HEK293 (cell line): Measurements from ENCODE around the gene GTPBP4.

Source experiments
- CTCF ChIA-PET: fragments of 350-600 bp; formaldehyde crosslinking; extraction: SDS; loops from one replicate; lab custom pipeline; 2021; ENCODE audit warnings: antibody characterized with exemption; lab: Yijun Ruan, JAX
- POLR2A ChIA-PET: fragments of 300-600 bp; formaldehyde crosslinking; extraction: SDS; loops from one replicate; lab custom pipeline; 2020; ENCODE audit warnings: antibody characterized with exemption, inconsistent platforms; lab: Yijun Ruan, JAX
- H3K27ac ChIP-seq: fragments of 200-500 bp; sonication (Bioruptor generic); 2 replicates; pipeline ENCODE4 v1.5.1; 2014; ENCODE audit warnings: low read depth, low read length, control low read depth, inconsistent platforms; ENCODE audit errors: extremely low read depth
- H3K36me3 ChIP-seq, 2 experiments: fragments of 200-500 bp in 1 of 2; sonication (Bioruptor generic) in 1 of 2; 1 replicate in 1 of 2; 2 replicates in 1 of 2; pipeline ENCODE4 v1.5.1; 2014 to 2017; ENCODE audit warnings: inconsistent platforms in 2 of 2, low read length in 2 of 2; ENCODE audit not compliant: control insufficient read depth in 2 of 2, insufficient read depth in 1 of 2
- H3K4me1 ChIP-seq: fragments of 200-500 bp; sonication (Bioruptor generic); 2 replicates; pipeline ENCODE4 v1.5.1; 2014; ENCODE audit warnings: mild to moderate bottlenecking, low read length, inconsistent platforms; ENCODE audit not compliant: control insufficient read depth, insufficient read depth
- H3K4me3 ChIP-seq: 2 replicates; pipeline ENCODE4 v1.5.1; 2011; ENCODE audit warnings: low read depth, mild to moderate bottlenecking, control low read depth, low read length, moderate library complexity
- H3K9me3 ChIP-seq: fragments of 200-500 bp; sonication (Bioruptor generic); 2 replicates; pipeline ENCODE4 v1.5.1; 2014; ENCODE audit warnings: low read depth, low read length, inconsistent platforms; ENCODE audit not compliant: control insufficient read depth, insufficient read depth
- GLIS2 ChIP-seq: fragments of 450-650 bp; formaldehyde crosslinking; IDR thresholded peaks from 2 replicates; pipeline ENCODE4 v1.5.1; 2016; ENCODE audit warnings: missing biosample characterization, missing genetic modification characterization
- KLF1 ChIP-seq: fragments of 450-650 bp; formaldehyde crosslinking; IDR thresholded peaks from 2 replicates; pipeline ENCODE4 v1.5.1; 2016; ENCODE audit warnings: missing biosample characterization, missing genetic modification characterization
- MZF1 ChIP-seq: fragments of 450-650 bp; formaldehyde crosslinking; IDR thresholded peaks from 2 replicates; pipeline ENCODE4 v1.5.1; 2017; ENCODE audit warnings: missing biosample characterization, missing genetic modification characterization, borderline replicate concordance
- SCRT1 ChIP-seq: fragments of 450-650 bp; formaldehyde crosslinking; IDR thresholded peaks from 2 replicates; pipeline ENCODE4 v1.5.1; 2016; ENCODE audit warnings: missing biosample characterization, missing genetic modification characterization, borderline replicate concordance
- SETDB1 ChIP-seq: IDR thresholded peaks from one replicate; pipeline ENCODE4 v1.6.1; 2017; ENCODE audit warnings: mild to moderate bottlenecking, low read length, moderate library complexity, mixed read lengths; ENCODE audit not compliant: insufficient read length
- SP2 ChIP-seq: fragments of 450-650 bp; formaldehyde crosslinking; IDR thresholded peaks from 2 replicates; pipeline ENCODE4 v1.5.1; 2016; ENCODE audit warnings: missing biosample characterization, missing genetic modification characterization
- SP7 ChIP-seq: fragments of 450-650 bp; formaldehyde crosslinking; IDR thresholded peaks from 2 replicates; pipeline ENCODE4 v1.5.1; 2016; ENCODE audit warnings: missing biosample characterization, missing genetic modification characterization
- ZIC2 ChIP-seq: fragments of 450-650 bp; formaldehyde crosslinking; IDR thresholded peaks from 2 replicates; pipeline ENCODE4 v1.5.1; 2016; ENCODE audit warnings: missing biosample characterization, missing genetic modification characterization
- ZNF140 ChIP-seq: fragments of 450-650 bp; formaldehyde crosslinking; IDR thresholded peaks from 2 replicates; pipeline ENCODE4 v1.5.1; 2016; ENCODE audit warnings: missing biosample characterization, missing genetic modification characterization
- ZNF157 ChIP-seq: fragments of 450-650 bp; formaldehyde crosslinking; IDR thresholded peaks from 2 replicates; pipeline ENCODE4 v1.5.1; 2016; ENCODE audit warnings: missing biosample characterization, missing genetic modification characterization
- ZNF175 ChIP-seq: fragments of 450-650 bp; formaldehyde crosslinking; IDR thresholded peaks from 2 replicates; pipeline ENCODE4 v1.5.1; 2016; ENCODE audit warnings: missing biosample characterization, missing genetic modification characterization
- ZNF223 ChIP-seq: fragments of 450-650 bp; formaldehyde crosslinking; IDR thresholded peaks from 2 replicates; pipeline ENCODE4 v1.5.1; 2016; ENCODE audit warnings: missing biosample characterization, missing genetic modification characterization
- ZNF416 ChIP-seq: fragments of 450-650 bp; formaldehyde crosslinking; IDR thresholded peaks from 2 replicates; pipeline ENCODE4 v1.5.1; 2016; ENCODE audit warnings: missing biosample characterization, missing genetic modification characterization
- ZNF433 ChIP-seq: fragments of 450-650 bp; formaldehyde crosslinking; IDR thresholded peaks from 2 replicates; pipeline ENCODE4 v1.5.1; 2016; ENCODE audit warnings: missing biosample characterization, missing genetic modification characterization, low read depth
- ZNF558 ChIP-seq: fragments of 450-650 bp; formaldehyde crosslinking; IDR thresholded peaks from 2 replicates; pipeline ENCODE4 v1.5.1; 2016; ENCODE audit warnings: missing biosample characterization, missing genetic modification characterization
- ZNF596 ChIP-seq: fragments of 450-650 bp; IDR thresholded peaks from 2 replicates; pipeline ENCODE4 v1.5.0; 2018; ENCODE audit warnings: missing biosample characterization, mild to moderate bottlenecking, missing genetic modification characterization, moderate library complexity
- ZNF610 ChIP-seq: fragments of 450-650 bp; formaldehyde crosslinking; IDR thresholded peaks from 2 replicates; pipeline ENCODE4 v1.5.1; 2016; ENCODE audit warnings: missing biosample characterization, missing genetic modification characterization, borderline replicate concordance
- ZNF624 ChIP-seq: fragments of 450-650 bp; formaldehyde crosslinking; IDR thresholded peaks from 2 replicates; pipeline ENCODE4 v1.5.1; 2017; ENCODE audit warnings: missing biosample characterization, missing genetic modification characterization
- ZNF785 ChIP-seq: fragments of 450-650 bp; formaldehyde crosslinking; IDR thresholded peaks from 2 replicates; pipeline ENCODE4 v1.5.1; 2016; ENCODE audit warnings: missing biosample characterization, missing genetic modification characterization
- ZSCAN30 ChIP-seq: fragments of 450-650 bp; IDR thresholded peaks from 2 replicates; pipeline ENCODE4 v1.5.1; 2018; ENCODE audit warnings: missing biosample characterization, mild to moderate bottlenecking, missing genetic modification characterization, moderate library complexity
- TF ChIP-seq, protein P1 (sequence below): fragments of 450-650 bp; formaldehyde crosslinking; IDR thresholded peaks from 2 replicates; pipeline ENCODE4 v1.5.1; 2016; ENCODE audit warnings: missing biosample characterization, missing genetic modification characterization
- TF ChIP-seq, protein P2 (sequence below): fragments of 450-650 bp; formaldehyde crosslinking; IDR thresholded peaks from 2 replicates; pipeline ENCODE4 v1.5.1; 2017; ENCODE audit warnings: missing biosample characterization, missing genetic modification characterization
- TF ChIP-seq, protein P3 (sequence below): fragments of 450-650 bp; formaldehyde crosslinking; IDR thresholded peaks from 2 replicates; pipeline ENCODE4 v1.5.1; 2016; ENCODE audit warnings: missing biosample characterization, missing genetic modification characterization
- TF ChIP-seq, protein P4 (sequence below): fragments of 450-650 bp; formaldehyde crosslinking; IDR thresholded peaks from 2 replicates; pipeline ENCODE4 v1.5.1; 2017; ENCODE audit warnings: missing biosample characterization, missing genetic modification characterization

The GTPBP4 gene

DNA sequence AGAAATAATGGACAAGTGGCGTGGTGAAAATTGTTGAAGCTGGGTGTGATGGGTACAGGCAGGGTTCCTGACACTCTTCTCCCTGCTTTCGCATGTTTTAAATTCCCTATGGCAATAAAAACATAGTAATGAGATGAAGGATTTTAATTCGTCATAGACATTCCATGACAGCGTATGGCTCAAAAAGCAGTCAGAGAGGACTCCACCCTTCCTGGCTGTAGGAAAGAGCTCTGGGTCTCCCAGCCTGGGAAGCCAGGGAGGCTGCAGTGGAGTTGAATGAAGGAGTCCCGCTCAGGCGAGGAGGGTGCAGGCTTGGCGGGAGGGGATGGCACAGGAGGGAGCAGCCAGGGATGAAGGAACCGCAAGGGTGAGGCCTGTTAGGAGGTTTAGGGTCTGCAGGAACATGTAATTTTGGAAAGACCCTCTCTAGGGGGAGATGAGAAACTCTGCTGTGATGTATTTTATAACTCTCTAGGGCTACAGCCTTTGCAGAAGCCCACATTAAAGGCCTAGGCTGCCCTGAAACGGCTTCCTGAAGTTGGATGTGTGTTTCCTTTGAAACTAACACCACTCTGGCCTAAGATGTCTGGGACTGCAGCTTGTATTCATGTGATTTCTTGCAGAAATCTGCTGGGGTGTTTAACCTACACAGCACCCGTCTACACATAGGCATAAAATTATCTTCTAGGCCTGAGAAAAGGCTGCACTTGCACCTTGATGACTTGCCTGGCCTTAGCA, 49.1 kb upstream of the GTPBP4 start:
- Histone ChIP-seq H3K4me1 (no peaks in the 10 kb centered on the region), H3K4me3 (no peak overlapping the region), H3K36me3 (peaks cover 0 to 10% of the 10 kb centered on the region in 2 experiments; a peak in 1 of 3 replicates), H3K27ac (no peak overlapping the region), H3K9me3 (no peaks in the 10 kb centered on the region)
- TF ChIP-seq MZF1 (no peak), ZIC2 (no peak), ZNF157 (tag by site-specific recombination) (no peak), SCRT1 (tag by site-specific recombination) (no peak), ZNF610 (tag by site-specific recombination) (no peak), KLF1 (tag by site-specific recombination) (no peak), ZNF596 (tag by site-specific recombination) (no peak)
- TF ChIP-seq, protein P1, sequence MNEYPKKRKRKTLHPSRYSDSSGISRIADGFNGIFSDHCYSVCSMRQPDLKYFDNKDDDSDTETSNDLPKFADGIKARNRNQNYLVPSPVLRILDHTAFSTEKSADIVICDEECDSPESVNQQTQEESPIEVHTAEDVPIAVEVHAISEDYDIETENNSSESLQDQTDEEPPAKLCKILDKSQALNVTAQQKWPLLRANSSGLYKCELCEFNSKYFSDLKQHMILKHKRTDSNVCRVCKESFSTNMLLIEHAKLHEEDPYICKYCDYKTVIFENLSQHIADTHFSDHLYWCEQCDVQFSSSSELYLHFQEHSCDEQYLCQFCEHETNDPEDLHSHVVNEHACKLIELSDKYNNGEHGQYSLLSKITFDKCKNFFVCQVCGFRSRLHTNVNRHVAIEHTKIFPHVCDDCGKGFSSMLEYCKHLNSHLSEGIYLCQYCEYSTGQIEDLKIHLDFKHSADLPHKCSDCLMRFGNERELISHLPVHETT (tag by site-specific recombination): no peak
- CTCF ChIA-PET: no interaction called here
- POLR2A ChIA-PET: no interaction called here

DNA sequence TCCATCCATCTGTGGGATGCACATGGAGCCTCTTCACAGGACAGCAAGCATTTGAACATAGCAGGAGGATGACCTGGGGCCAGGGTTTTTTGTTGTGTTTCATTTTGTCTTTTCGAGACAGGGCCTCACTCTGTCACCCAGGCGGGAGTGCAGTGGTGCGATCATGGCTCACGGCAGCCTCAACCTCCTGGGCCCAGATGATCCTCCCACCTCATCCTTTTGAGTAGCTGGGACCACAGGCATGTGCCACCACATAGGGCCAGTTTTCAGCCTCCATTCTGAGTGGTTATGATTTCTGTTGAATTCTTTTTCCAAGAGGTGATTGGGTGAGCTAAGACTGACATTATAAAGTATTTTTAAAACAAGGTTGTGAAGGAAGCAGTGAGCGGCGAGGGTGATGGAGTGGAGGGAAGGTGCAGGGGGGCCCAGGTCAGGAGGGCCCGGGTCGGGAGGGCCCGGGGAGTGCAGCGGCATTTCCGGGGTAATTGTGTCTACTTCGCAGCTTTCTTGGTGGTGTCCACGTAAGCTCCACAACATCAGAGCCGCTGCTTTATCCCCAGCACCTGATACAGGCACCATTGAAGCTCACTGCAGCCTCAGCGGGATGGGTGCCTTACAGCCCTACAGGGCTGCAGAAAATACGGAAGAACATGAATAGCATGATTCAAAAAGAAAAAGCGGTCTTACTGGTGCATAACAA, 44.8 kb upstream of the GTPBP4 start:
- CTCF ChIA-PET: no interaction called here
- TF ChIP-seq, protein P2, sequence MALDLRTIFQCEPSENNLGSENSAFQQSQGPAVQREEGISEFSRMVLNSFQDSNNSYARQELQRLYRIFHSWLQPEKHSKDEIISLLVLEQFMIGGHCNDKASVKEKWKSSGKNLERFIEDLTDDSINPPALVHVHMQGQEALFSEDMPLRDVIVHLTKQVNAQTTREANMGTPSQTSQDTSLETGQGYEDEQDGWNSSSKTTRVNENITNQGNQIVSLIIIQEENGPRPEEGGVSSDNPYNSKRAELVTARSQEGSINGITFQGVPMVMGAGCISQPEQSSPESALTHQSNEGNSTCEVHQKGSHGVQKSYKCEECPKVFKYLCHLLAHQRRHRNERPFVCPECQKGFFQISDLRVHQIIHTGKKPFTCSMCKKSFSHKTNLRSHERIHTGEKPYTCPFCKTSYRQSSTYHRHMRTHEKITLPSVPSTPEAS (tag by site-specific recombination): no peak
- TF ChIP-seq ZNF624 (tag by site-specific recombination) (no peak), ZSCAN30 (no peak), ZNF558 (tag by site-specific recombination) (no peak), SP7 (tag by site-specific recombination) (no peak), SP2 (no peak), ZNF596 (tag by site-specific recombination) (no peak), ZNF175 (no peak), SETDB1 (no peak), GLIS2 (no peak), ZNF433 (tag by site-specific recombination) (no peak), ZNF140 (tag by site-specific recombination) (no peak), ZNF223 (no peak), ZNF416 (tag by site-specific recombination) (no peak), ZNF785 (no peak)
- TF ChIP-seq, protein P3, sequence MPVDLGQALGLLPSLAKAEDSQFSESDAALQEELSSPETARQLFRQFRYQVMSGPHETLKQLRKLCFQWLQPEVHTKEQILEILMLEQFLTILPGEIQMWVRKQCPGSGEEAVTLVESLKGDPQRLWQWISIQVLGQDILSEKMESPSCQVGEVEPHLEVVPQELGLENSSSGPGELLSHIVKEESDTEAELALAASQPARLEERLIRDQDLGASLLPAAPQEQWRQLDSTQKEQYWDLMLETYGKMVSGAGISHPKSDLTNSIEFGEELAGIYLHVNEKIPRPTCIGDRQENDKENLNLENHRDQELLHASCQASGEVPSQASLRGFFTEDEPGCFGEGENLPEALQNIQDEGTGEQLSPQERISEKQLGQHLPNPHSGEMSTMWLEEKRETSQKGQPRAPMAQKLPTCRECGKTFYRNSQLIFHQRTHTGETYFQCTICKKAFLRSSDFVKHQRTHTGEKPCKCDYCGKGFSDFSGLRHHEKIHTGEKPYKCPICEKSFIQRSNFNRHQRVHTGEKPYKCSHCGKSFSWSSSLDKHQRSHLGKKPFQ (tag by site-specific recombination): no peak
- TF ChIP-seq, protein P4, sequence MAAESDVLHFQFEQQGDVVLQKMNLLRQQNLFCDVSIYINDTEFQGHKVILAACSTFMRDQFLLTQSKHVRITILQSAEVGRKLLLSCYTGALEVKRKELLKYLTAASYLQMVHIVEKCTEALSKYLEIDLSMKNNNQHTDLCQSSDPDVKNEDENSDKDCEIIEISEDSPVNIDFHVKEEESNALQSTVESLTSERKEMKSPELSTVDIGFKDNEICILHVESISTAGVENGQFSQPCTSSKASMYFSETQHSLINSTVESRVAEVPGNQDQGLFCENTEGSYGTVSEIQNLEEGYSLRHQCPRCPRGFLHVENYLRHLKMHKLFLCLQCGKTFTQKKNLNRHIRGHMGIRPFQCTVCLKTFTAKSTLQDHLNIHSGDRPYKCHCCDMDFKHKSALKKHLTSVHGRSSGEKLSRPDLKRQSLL (tag by site-specific recombination): no peak
- no peaks in the 10 kb centered on the region for H3K9me3 ChIP-seq
- no peak overlapping the region for H3K4me3 ChIP-seq
- no peaks in the 10 kb centered on the region for H3K4me1 ChIP-seq
- H3K27ac ChIP-seq: no peak overlapping the region
- POLR2A ChIA-PET: interaction anchor here (0.6 kb wide), 1 partner anchor 11 kb away, joined by 3 read pairs; no protein-coding TSS in a partner anchor
- H3K36me3 ChIP-seq: no peaks in the 10 kb centered on the region
